ENCODE measurements around the gene GALNT10. TPM values are rescaled to one million over a fixed set of nuclear protein-coding genes. Genes with fewer than 3 reads are reported as not detected.
A peak's percentile ranks its signal among the peaks of the same experiment; 100 is the strongest.

The GALNT10 gene
- total and polyA plus RNA-seq, 9 of the 15 experiments (the other 6 are each of a cell fraction or from before 2014, with no cell fraction given), result 4.6 to 37.1 (median 13.3) TPM

DNA sequence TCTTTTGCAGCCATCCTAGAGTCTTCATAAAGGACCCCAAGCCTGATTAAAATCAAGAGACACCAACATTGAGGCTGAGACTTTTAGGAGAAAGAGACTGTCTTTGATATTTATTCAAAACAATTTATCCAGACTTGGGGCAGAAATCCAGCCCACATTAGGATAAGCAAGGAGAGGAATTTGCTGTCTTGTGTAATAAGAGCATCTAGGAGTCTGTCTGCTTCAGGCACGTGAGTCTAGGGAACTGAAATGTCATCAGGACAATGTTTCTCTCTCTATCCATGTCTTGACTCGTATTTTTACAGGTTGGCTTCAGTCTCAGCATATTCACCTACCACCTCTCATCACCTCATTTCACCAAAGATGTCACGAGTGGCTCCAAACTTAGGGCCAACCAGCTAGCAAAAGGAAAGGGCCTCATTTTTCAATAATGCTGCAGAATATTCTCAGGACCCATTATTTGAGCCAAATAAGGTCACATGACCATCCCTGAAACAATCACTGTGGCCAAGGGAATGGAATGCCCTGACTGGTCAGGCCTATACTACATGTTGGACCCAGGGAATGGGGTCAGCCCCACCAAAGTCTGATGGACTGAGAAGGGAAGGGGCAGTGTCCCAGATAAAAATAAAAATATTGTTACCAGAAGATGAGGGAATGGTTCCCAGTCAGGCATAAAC lies 184.9 kb downstream of the GALNT10 start:
- ChIA-PET CTCF (ENCODE audit: low intra/inter-chr PET ratio) (no interaction called here), POLR2A (interaction anchor here (0.8 kb wide), 1 partner anchor 11 kb away, joined by 4 read pairs; no protein-coding TSS in a partner anchor)
- H3K4me3 ChIP-seq, result no peak overlapping the region
- intact Hi-C loops (cut with micrococcal nuclease), result no loop called here
- BruUV-seq (replicated peaks), result no TSS peak
- in situ Hi-C loops (cut with MboI), result no loop called here
- WGBS (ENCODE audit: insufficient coverage, low coverage, missing lambda C conversion rate), result 76% methylated on average over 3 of the region's 3 CpGs
- H3K9ac ChIP-seq (ENCODE audit: insufficient read depth in 1 of 2, low read depth in 2 of 2, low read length in 2 of 2), result no peak overlapping the region
- peaks cover 13% of the 10 kb centered on the region; the same call in 2 of the 3 replicates for H3K36me3 ChIP-seq (ENCODE audit: control insufficient read depth, insufficient read depth, low read length)
- H4K20me1 ChIP-seq (replicated peaks; ENCODE audit: control insufficient read depth, insufficient read depth, low read length), result no peaks in the 10 kb centered on the region
- ATAC-seq (no peak), FAIRE-seq (no peak), DNase-seq (ENCODE audit: extremely low read depth in 1 of 4, low spot score in 3 of 4) (no peak)
- peaks cover 10 to 51% of the 10 kb centered on the region in 2 experiments; a peak in 4 of 5 replicates for H3K4me1 ChIP-seq (replicated peaks in 1 of 2; ENCODE audit: control insufficient read depth in 2 of 2, insufficient read depth in 2 of 2, low read length in 2 of 2)
- TF ChIP-seq KDM4B (IDR thresholded peaks at IDR 0.05; ENCODE audit: borderline replicate concordance in 2 of 2, low read depth in 1 of 2) (no peak), RAD51 (IDR thresholded peaks at IDR 0.05; ENCODE audit: borderline replicate concordance, low read depth) (0 out of 2 replicates have a peak, but pooled peaks have one; percentile 23), ZEB2 (IDR thresholded peaks at IDR 0.05) (no peak)
- TF ChIP-seq, protein P1, sequence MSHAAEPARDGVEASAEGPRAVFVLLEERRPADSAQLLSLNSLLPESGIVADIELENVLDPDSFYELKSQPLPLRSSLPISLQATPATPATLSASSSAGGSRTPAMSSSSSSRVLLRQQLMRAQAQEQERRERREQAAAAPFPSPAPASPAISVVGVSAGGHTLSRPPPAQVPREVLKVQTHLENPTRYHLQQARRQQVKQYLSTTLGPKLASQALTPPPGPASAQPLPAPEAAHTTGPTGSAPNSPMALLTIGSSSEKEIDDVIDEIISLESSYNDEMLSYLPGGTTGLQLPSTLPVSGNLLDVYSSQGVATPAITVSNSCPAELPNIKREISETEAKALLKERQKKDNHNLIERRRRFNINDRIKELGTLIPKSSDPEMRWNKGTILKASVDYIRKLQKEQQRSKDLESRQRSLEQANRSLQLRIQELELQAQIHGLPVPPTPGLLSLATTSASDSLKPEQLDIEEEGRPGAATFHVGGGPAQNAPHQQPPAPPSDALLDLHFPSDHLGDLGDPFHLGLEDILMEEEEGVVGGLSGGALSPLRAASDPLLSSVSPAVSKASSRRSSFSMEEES (CRISPR knock-in tag; IDR thresholded peaks at IDR 0.05), result peak; percentile 80
- H3K27me3 ChIP-seq (ENCODE audit: control insufficient read depth in 2 of 2, insufficient read depth in 2 of 2, low read length in 2 of 2), result no peaks in the 10 kb centered on the region
- H3K9me3 ChIP-seq (replicated peaks; ENCODE audit: control insufficient read depth, insufficient read depth, low read depth, low read length), result no peaks in the 10 kb centered on the region
- no peak overlapping the region for H2AFZ ChIP-seq (ENCODE audit: low read depth, low read length)
- H3K4me2 ChIP-seq (ENCODE audit: insufficient read depth, low read length), result no peak overlapping the region
- peaks cover 5% of the 10 kb centered on the region for H3K9me1 ChIP-seq (ENCODE audit: control insufficient read depth, insufficient read depth, low read length)
- no peak overlapping the region for H3K27ac ChIP-seq (ENCODE audit: extremely low read depth, low read depth, low read length)
- H3K79me2 ChIP-seq (ENCODE audit: control insufficient read depth, insufficient read depth, low read length), result no peaks in the 10 kb centered on the region

All from K562 (cell line).